ENCODE measurements around the gene PCDHGA7.
"Not testable (repeated sequence)": the region's sequence is repeated elsewhere in the genome, so short reads cannot be mapped to it uniquely, and the experiment has no call there.

Gene PCDHGA7

DNA sequence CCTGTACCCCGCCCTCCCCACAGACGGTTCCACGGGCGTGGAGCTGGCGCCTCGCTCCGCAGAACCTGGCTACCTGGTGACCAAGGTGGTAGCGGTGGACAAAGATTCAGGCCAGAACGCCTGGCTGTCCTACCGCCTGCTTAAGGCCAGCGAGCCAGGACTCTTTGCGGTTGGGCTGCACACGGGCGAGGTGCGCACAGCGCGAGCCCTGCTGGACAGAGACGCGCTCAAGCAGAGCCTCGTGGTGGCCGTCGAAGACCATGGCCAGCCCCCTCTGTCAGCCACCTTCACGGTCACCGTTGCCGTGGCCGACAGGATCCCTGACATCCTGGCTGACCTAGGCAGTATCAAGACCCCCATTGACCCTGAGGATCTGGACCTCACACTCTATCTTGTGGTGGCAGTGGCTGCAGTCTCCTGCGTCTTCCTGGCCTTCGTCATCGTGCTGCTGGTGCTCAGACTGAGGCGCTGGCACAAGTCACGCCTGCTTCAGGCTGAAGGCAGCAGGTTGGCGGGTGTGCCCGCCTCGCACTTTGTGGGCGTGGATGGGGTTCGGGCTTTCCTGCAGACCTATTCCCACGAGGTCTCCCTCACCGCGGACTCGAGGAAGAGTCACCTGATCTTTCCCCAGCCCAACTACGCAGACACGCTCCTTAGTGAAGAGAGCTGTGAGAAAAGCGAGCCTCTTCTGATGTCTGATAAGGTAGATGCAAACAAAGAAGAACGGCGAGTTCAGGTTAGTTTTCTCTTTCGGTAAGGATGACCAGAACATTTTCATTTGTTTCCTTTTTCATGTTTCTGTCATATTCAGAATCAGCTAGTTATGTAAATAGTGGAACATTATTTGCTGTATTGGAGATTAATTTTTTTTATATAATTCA is 16.3 kb upstream of the PCDHGA7 start:
- no peak for DNase-seq (ENCODE audit: low spot score)

DNA sequence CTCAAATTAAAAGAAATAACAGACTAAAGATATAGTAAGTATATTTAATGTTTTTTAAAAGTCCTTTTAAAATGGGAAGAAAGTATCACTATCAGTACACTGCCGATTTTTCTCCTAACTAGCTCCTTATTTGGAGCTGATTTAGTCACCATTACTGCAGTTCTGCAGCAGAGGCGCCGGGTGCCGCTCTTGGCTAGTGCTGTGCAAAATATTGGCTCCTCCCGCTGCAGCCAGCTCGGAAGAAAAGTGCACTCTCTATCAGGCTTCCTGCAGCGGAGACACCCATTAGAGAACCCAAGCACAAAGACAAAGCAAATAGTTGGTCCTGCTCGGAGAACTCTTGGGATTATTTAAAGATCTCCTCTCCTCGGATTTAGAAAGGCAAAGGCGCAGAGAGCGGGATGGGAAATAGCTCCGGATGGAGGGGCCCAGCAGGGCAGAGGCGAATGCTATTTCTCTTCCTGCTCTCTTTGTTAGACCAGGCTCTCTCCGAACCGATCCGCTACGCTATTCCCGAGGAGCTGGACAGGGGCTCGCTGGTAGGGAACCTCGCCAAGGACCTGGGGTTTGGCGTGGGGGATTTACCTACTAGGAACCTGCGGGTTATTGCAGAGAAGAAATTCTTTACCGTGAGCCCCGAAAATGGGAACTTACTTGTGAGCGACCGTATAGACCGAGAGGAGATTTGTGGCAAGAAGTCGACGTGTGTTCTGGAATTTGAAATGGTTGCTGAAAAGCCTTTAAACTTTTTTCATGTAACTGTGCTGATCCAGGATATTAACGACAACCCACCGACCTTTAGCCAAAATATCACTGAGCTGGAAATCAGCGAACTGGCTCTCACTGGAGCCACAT is 12.3 kb upstream of the PCDHGA7 start, which contains the start of gene PCDHGB3:
Gene PCDHGB3, plus strand, starts transcription at position 249 of the 855 bp plus-strand sequence. Its CDS starts 153 bp downstream, at position 402.
- peak; percentile 82 for DNase-seq (ENCODE audit: low spot score)

DNA sequence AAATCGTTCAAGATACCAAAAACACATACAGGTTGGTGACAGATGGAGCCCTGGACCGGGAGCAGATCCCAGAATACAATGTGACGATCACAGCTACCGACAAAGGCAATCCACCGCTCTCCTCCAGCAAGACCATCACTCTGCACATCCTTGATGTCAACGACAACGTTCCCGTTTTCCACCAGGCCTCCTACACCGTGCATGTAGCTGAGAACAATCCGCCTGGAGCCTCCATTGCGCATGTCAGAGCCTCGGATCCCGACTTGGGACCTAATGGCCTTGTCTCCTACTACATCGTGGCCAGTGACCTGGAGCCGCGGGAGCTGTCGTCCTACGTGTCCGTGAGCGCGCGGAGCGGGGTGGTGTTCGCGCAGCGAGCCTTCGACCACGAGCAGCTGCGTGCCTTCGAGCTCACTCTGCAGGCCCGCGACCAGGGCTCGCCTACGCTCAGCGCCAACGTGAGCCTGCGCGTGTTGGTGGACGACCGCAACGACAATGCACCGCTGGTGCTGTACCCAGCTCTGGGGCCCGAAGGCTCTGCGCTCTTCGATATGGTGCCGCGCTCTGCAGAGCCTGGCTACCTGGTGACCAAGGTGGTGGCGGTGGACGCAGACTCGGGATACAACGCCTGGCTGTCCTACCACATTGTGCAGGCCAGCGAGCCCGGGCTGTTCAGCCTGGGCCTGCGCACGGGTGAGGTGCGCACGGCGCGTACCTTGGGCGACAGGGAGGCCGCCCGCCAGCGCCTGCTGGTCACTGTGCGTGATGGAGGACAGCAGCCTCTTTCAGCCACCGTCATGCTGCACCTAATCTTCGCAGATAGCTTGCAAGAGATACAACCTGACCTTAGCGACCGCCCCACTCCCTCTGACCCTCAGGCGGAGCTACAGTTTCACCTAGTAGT is 10.7 kb upstream of the PCDHGA7 start:
- DNase-seq (ENCODE audit: low spot score): no peak

GRCh38 chr5:141373673-141374317 is 8.7 kb upstream of the PCDHGA7 start, which contains the start of gene PCDHGA6:
TSS of gene PCDHGA6 (plus strand) at chr5:141373891. CDS start at chr5:141374084, 193 bp downstream.
- DNase-seq (ENCODE audit: low spot score): no peak

GRCh38 chr5:141374627-141375026 is 7.9 kb upstream of the PCDHGA7 start:
- no peak for DNase-seq (ENCODE audit: low spot score)

- DNase-seq (ENCODE audit: low spot score): not testable (repeated sequence)
These were observed 6.9 kb upstream of the PCDHGA7 start for GRCh38 chr5:141375444-141376155.

- DNase-seq (ENCODE audit: low spot score): no peak
These were observed 803 bp downstream of the PCDHGA7 start for GRCh38 chr5:141383345-141383744.

DNA sequence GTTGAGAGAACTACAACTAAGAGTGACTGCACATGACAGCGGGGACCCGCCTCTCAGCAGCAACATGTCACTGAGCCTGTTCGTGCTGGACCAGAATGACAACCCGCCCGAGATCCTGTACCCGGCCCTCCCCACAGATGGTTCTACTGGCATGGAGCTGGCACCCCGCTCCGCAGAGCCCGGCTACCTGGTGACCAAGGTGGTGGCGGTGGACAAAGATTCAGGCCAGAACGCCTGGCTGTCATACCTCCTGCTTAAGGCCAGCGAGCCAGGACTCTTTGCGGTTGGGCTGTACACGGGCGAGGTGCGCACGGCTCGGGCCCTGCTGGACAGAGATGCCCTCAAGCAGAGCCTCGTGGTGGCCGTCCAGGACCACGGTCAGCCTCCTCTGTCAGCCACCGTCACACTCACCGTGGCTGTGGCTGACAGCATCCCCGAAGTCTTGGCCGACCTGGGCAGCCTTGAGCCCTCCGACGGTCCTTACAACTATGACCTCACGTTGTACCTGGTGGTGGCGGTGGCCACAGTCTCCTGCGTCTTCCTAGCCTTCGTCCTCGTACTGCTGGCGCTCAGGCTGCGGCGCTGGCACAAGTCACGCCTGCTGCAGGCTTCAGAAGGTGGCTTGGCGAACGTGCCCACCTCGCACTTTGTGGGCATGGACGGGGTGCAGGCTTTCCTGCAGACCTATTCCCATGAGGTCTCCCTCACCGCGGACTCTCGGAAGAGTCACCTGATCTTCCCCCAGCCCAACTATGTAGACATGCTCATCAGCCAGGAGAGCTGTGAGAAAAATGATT is 2.1 kb downstream of the PCDHGA7 start:
- no peak for DNase-seq (ENCODE audit: low spot score)

DNA sequence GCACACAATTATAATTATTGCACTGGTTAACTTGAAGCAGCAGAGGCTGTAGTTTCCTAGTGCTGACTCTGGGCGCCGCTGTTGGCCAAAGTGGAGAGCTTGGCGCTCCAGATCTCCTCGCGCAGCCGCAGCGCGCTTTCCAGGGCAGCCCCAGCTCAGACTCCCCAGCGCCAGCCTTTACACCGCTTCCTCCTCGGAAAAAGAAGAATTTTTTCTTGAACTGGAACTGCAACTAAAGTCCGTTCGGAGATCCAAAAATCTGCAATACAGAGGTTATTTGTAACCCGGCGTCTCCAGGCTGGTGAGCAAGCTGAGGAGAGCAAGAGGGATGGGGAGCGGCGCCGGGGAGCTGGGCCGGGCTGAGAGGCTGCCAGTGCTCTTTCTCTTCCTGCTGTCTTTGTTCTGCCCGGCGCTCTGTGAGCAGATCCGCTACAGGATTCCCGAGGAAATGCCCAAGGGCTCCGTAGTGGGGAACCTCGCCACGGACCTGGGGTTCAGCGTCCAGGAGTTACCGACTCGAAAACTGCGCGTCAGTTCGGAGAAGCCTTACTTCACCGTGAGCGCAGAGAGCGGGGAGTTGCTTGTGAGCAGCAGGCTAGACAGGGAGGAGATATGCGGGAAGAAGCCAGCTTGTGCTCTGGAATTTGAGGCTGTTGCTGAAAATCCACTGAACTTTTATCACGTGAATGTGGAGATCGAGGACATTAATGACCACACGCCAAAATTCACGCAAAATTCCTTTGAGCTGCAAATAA is 5.2 kb downstream of the PCDHGA7 start, which contains the start of gene PCDHGB4:
Gene PCDHGB4, plus strand, starts transcription at position 142 of the 755 bp plus-strand sequence. Its CDS starts 187 bp downstream, at position 329.
- not testable (repeated sequence) for DNase-seq (ENCODE audit: low spot score)

GRCh38 chr5:141388661-141389060 is 6.1 kb downstream of the PCDHGA7 start:
- DNase-seq (ENCODE audit: low spot score): no peak

- DNase-seq (ENCODE audit: low spot score): no peak
These were observed 6.9 kb downstream of the PCDHGA7 start for GRCh38 chr5:141389153-141390042.

DNA sequence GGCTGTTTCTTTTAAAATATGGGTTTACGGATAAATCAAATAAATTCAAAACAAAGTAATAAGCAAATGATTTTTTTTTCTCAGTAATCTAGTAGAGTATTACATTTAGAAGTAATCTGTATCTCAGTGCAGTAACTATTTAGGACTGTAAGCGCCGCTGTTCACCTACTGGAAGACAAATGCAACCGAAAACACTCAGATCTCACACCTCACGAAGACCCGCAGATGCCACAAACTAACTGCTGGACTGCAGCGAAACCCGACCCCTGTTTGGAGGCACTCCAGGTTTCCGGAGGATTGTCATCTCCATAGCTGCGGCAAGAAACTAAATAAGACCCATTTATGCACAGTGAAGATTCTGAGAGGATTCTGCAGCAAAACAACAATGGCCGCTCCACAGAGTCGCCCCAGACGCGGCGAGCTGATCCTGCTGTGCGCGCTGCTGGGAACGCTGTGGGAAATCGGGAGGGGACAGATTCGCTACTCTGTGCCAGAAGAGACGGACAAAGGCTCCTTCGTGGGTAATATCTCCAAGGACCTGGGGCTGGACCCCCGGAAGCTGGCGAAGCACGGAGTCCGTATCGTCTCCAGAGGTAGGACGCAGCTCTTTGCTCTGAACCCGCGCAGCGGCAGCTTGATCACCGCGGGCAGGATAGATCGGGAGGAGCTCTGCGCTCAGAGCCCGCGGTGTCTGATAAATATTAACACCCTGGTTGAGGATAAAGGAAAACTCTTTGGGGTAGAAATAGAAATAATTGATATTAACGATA is 10.1 kb downstream of the PCDHGA7 start, which contains the start of gene PCDHGA8:
Gene PCDHGA8, plus strand, starts transcription at position 205 of the 770 bp plus-strand sequence. Its CDS starts 181 bp downstream, at position 386.
- peak; percentile 38 for DNase-seq (ENCODE audit: low spot score)

DNA sequence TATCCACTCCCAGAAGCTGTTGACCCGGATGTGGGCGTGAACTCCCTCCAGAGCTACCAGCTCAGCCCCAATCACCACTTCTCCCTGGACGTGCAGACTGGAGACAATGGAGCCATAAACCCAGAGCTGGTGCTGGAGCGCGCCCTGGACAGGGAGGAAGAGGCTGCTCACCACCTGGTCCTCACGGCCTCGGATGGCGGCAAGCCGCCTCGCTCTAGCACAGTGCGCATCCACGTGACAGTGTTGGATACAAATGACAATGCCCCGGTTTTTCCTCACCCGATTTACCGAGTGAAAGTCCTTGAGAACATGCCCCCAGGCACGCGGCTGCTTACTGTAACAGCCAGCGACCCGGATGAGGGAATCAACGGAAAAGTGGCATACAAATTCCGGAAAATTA is 10.7 kb downstream of the PCDHGA7 start:
- no peak for DNase-seq (ENCODE audit: low spot score)

GRCh38 chr5:141394401-141395187 is 12.1 kb downstream of the PCDHGA7 start:
- DNase-seq (ENCODE audit: low spot score): not testable (repeated sequence)

- DNase-seq (ENCODE audit: low spot score): peak; percentile 50
These were observed 15.4 kb downstream of the PCDHGA7 start, which contains the start of gene PCDHGB5 for GRCh38 chr5:141397756-141398551. TSS of gene PCDHGB5 (plus strand) at chr5:141397947. CDS start at chr5:141398128, 181 bp downstream.

Data from hepatic stellate cell (primary cell).